NCI-H526 (cell line): ENCODE results near the gene ARHGAP42.

Experiments used
- DNase-seq, 2 experiments: peaks; one replicate each; lab custom pipeline; 2025; lab: John Stamatoyannopoulos, UW

ARHGAP42 gene

GRCh38 chr11:100800202-100800601 is 113.1 kb downstream of the ARHGAP42 start:
- DNase-seq, result no peak

GRCh38 chr11:100801225-100801999 is 114.3 kb downstream of the ARHGAP42 start:
- DNase-seq, result no peak

- no peak for DNase-seq
Measured at GRCh38 chr11:100805506-100806199, 118.6 kb downstream of the ARHGAP42 start.

GRCh38 chr11:100806296-100806695 is 119.2 kb downstream of the ARHGAP42 start:
- DNase-seq, result no peak

GRCh38 chr11:100808904-100809491 is 121.9 kb downstream of the ARHGAP42 start:
- peak; percentile 62 to 65 for DNase-seq

- no peak for DNase-seq
Measured at GRCh38 chr11:100810146-100810545, 123.1 kb downstream of the ARHGAP42 start.

- DNase-seq, result no peak
Measured at GRCh38 chr11:100810666-100811065, 123.6 kb downstream of the ARHGAP42 start.

- DNase-seq, result no peak
Measured at GRCh38 chr11:100812517-100812916, 125.4 kb downstream of the ARHGAP42 start.

GRCh38 chr11:100815787-100816330 is 128.8 kb downstream of the ARHGAP42 start:
- DNase-seq, result no peak

GRCh38 chr11:100816823-100817222 is 129.7 kb downstream of the ARHGAP42 start:
- no peak for DNase-seq

- DNase-seq, result no peak
Measured at GRCh38 chr11:100817620-100818019, 130.5 kb downstream of the ARHGAP42 start.

- DNase-seq, result no peak
Measured at GRCh38 chr11:100820621-100821020, 133.5 kb downstream of the ARHGAP42 start.

GRCh38 chr11:100821198-100821597 is 134.1 kb downstream of the ARHGAP42 start:
- no peak for DNase-seq

- no peak for DNase-seq
Measured at GRCh38 chr11:100823360-100823759, 136.3 kb downstream of the ARHGAP42 start.

- DNase-seq, result no peak
Measured at GRCh38 chr11:100824041-100824809, 137.1 kb downstream of the ARHGAP42 start.

- no peak for DNase-seq
Measured at GRCh38 chr11:100825626-100826025, 138.5 kb downstream of the ARHGAP42 start.

- peak; percentile 77 to 85 for DNase-seq
Measured at GRCh38 chr11:100827934-100828661, 141.0 kb downstream of the ARHGAP42 start.

GRCh38 chr11:100830274-100830673 is 143.2 kb downstream of the ARHGAP42 start:
- no peak for DNase-seq

- no peak for DNase-seq
Measured at GRCh38 chr11:100830978-100831732, 144.1 kb downstream of the ARHGAP42 start.

GRCh38 chr11:100831929-100832494 is 144.9 kb downstream of the ARHGAP42 start:
- no peak for DNase-seq
